HuH-7 (cell line): ENCODE measurements around the gene VPS8.
A peak's percentile ranks its signal among the peaks of the same experiment; 100 is the strongest.

Experiments used
- DNase-seq: peaks from one replicate; pipeline ENCODE4 v3.0.0; 2011; ENCODE audit warnings: low spot score

VPS8 gene, protein sequence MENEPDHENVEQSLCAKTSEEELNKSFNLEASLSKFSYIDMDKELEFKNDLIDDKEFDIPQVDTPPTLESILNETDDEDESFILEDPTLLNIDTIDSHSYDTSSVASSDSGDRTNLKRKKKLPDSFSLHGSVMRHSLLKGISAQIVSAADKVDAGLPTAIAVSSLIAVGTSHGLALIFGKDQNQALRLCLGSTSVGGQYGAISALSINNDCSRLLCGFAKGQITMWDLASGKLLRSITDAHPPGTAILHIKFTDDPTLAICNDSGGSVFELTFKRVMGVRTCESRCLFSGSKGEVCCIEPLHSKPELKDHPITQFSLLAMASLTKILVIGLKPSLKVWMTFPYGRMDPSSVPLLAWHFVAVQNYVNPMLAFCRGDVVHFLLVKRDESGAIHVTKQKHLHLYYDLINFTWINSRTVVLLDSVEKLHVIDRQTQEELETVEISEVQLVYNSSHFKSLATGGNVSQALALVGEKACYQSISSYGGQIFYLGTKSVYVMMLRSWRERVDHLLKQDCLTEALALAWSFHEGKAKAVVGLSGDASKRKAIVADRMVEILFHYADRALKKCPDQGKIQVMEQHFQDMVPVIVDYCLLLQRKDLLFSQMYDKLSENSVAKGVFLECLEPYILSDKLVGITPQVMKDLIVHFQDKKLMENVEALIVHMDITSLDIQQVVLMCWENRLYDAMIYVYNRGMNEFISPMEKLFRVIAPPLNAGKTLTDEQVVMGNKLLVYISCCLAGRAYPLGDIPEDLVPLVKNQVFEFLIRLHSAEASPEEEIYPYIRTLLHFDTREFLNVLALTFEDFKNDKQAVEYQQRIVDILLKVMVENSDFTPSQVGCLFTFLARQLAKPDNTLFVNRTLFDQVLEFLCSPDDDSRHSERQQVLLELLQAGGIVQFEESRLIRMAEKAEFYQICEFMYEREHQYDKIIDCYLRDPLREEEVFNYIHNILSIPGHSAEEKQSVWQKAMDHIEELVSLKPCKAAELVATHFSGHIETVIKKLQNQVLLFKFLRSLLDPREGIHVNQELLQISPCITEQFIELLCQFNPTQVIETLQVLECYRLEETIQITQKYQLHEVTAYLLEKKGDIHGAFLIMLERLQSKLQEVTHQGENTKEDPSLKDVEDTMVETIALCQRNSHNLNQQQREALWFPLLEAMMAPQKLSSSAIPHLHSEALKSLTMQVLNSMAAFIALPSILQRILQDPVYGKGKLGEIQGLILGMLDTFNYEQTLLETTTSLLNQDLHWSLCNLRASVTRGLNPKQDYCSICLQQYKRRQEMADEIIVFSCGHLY (N-terminal part only)

DNA sequence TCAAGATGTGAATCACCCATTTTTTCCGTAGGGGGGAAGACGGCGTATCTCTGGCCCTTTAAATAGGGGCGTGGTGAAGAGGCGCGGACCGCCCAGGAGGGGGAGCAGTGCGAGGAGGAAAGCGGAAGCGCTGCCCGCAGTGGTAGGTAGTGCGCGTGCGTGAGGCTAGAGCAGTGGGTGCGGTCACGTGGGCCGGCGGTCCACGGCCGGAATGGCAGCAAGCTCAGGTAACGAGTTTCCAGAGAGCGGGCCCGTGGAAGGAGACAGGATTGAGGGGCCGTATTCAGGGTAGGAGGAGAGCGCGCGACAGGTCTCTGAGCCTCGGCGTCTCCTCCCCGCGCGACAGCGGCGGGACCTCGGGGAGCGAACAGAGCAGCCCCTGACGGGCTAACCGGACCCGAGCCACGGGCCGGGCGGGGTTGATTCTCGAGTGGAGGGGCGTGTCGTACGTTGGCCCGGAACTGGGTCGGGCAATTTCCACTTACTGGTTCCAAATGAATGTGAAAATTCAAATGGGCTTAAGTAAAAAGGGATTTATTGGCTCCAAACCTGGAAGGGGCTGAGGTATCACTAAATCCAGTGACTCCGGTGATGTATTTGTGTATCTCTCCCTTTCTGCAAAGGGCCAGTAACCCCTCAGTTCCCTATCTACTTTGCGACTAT is at the start of gene VPS8:
TSS of gene VPS8 (plus strand) at position 168 of the 663 bp plus-strand sequence. CDS start 12,467 bp downstream, outside the sequence.
- peak; percentile 95 for DNase-seq

DNA sequence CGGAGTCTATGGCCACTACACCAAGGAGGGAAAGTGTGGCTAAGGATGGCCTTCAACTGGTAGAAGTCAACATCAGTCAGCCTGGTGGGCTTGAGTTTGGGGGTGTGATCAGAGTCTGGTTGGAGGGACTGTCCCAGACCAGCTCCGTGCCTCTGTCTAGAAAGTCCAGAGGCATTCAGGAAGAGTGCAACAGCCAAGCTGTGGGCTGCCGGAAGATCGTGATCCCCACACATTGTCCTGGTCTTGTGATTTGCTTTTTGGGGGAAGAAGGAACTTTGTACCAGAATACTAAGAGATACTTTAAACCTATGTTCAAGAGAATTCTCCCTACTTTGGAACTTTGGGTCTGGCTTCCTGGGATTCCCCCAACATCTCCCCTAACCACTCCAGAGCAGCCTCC is 47.8 kb upstream of the VPS8 start:
- no peak for DNase-seq

DNA sequence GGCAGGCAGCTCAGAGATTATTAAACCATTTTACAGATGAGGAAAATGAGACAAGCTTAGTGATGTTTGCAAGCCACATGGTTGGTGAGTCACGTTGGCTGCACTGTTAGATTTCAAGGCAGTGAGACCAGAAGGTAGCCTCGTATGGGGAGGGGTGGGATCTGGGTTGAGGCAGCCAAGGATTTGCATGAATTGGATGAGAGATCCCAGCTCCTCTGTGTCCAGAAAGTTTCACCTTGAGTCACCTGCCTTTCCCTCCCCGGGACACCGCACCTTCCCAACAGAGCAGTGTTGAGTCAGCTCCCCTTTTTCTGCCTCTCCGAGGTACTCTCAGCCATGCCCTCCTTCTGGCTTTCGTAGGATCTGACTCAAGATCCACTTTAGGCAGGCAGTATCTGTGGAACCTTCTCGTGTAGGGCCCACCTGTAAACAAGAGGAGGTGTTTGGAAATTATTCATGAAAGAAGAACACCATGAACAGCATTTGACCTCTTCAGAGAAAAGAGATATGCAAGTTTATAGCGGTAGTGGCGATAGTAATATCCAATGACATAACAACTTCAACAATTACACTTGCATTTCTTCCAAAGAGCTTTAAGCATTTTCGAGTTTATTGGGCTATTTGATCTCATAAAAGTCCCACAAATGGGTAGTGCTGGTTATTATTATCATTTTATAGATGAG is 46.8 kb upstream of the VPS8 start:
- no peak for DNase-seq

DNA sequence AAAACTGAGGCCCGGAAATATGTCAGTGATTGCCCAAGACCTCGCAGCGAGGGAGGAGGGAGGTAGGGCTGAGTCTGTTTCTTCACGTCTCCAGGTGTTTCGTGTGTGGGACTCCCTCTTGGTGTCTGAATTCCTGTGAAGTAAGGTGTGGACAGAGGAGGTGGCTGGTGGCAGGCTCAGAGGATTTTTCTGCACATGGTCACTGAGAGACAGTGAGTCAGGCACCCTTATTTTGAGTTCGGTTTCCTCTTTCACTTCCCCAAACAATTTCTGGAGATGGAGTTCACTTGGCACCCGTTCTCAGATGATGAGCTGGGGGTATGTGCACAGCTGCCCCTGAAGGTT is 46.3 kb upstream of the VPS8 start:
- no peak for DNase-seq

DNA sequence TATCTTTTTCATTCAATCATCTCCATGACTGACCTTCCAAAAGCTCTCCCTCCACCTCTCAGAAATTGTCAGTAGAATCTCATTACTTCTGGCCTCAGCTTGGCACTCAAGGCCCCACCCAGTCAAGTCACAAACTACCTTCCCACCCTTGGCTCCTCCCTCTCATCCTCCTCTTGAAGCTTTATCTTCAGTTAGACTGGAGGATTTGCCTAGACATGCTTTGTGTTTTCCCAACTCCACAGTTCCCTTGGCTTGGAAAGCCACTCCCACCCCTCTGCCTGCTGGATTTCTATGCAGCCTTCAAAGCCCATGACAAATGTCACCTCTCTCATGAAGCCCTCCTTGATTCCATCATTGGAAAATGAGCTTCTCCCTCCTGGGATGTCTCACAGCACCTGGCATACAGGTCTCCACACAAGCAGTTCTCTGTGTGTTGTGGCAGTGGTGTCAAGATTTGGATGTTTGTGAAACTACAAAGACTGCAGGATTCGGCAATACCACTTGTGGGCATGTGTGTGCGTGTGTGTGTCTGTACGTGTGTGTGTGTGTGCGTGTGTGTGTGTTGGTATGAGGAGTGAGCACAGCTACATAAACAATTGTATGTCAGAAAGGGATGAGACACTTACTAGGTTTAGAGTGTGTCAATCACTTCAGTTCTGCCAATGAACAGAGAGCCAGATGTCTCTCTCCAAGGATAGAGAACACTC is 45.3 kb upstream of the VPS8 start:
- DNase-seq = no peak

DNA sequence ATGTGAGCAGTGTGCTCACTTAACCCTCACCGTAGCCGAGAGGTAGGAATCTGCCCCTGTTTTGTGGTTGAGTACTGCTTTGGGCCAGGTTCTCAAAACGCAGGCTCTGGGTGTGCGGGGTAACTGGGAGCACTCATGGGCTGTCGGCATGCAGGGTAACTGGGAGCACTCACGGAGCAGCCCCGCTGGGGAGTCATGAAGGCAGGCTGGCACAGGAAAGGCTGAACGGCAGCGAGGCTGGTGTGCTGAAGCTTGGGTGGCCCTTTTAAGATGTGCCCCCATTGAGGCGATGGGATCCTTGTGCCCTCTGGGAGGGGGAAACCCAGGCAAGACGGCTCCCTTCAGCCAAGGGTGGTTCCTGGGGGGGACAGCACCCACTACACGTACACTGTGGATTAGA is 44.6 kb upstream of the VPS8 start:
- no peak for DNase-seq

DNA sequence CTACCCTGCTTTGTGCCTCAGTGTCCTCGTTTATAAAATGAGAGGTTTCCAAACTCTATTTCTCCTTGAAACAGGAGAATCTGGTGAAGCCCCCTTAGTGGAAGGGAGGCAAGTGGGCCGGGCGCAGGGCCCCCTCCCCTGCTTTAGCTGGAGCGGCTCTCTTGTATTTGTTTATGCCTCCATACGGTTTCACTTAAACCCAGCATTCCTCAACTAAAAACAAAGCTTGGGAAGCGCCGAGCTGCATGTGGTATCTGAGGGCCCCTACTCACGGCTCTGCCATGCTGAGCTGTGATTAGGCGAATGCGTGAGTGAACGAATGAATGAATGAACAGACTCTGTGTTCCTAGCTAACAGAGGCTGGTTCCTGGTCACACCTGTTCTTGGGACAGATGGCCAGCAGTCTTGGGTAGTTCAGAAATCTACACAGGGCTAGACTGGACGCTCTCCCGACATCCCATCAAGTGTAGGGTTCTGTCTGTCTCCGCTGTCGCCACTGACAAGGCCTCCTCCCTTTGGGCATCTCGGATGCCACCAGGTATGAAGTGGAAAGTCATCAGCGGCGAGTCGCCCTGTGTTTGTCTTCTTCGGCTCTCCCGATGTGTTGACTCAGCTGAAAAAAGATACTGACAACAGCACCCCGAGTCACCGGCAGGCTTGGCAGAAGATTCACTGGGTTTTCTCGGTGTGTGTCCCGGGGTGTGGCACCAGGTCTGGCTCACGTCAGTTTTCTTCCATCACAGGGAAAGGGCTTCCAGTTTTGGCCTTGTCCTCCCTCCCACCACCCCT is 42.4 kb upstream of the VPS8 start:
- DNase-seq = no peak

DNA sequence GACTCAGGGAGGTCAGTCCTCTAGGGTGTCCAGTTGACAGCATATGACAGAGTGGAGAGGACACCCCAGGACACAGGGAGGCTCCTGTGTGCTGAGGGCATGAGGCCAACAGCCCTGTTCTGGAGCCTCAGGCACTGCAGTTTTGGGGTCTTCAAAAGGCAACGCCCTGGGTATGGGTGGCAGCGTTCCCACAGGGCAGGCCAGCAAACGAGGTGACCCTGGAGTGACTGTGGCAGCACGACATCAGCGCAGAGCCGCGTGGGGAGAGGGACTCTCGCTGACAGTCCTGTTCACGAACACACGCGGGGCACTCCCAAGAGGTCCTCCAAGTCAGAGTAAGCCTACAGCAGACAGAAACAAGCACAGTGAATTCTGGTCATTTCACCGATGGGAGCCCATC is 41.4 kb upstream of the VPS8 start:
- no peak for DNase-seq

DNA sequence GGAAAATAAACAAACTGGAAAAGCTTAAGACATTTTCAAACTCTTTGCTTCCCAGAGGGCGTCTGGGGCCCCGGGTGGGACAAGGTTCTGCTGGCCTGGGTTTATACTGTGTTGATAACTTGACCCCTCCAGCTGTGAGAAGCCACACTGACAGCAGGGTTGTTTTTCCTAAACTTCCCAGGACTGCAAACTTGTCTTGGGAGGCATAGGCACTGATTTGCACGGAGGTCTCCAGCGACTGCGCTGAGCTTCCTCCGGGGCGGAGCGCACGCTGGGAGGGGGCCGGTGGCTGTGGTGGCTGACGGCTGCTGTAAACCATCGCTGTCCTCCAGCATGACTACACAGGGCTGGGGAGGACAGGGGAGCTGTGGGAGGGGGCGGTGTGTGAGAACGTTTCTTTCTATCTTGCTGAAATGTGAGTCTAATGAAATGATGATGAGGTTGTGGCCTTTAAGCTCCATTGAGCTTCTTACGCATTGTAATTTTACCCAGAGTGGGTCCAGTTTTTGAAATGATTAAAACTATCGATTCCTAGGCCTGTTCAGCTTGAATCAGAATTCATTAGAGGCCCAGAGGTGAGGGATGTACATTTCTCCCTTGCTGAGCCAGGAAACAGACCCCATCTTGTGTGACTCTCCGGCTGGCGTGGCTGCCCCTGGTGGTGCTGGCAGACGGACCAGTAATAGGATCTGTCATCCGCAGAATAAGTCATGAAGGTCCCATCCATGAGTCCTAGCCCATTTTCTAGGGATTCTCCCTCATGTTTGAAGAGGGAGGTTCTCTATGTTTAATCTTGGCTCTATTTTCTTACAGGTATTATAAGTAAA is 40.5 kb upstream of the VPS8 start:
- no peak for DNase-seq

DNA sequence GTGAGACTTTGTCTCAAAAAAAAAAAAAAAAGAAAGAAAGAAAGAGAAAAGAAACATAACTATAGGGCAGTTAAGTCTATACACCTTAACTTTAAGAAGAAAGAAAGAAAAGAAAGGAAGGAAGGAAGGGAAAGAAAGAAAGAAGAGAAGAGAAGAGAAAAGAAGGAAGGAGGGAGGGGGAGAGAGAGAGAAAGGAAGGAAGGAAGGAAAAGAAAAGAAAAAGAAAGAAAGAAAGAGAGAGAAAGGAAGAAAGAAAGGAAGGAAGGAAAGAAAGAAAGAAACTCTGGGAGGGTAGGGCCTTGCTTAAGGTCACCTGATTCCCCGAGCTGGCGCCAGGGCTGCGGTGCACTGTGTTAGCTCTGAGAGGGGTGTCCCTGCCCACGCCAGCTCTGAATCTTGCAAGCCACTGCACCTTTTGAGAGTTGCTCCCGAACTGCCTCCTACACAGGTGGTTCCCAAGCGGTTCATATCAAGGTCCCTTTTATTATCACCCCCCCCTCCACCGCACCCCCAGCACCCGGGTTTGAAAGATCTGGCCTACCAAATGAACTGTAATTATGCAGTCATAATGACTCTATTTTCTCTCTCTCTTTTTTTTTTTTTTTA is 39.2 kb upstream of the VPS8 start:
- no peak for DNase-seq

DNA sequence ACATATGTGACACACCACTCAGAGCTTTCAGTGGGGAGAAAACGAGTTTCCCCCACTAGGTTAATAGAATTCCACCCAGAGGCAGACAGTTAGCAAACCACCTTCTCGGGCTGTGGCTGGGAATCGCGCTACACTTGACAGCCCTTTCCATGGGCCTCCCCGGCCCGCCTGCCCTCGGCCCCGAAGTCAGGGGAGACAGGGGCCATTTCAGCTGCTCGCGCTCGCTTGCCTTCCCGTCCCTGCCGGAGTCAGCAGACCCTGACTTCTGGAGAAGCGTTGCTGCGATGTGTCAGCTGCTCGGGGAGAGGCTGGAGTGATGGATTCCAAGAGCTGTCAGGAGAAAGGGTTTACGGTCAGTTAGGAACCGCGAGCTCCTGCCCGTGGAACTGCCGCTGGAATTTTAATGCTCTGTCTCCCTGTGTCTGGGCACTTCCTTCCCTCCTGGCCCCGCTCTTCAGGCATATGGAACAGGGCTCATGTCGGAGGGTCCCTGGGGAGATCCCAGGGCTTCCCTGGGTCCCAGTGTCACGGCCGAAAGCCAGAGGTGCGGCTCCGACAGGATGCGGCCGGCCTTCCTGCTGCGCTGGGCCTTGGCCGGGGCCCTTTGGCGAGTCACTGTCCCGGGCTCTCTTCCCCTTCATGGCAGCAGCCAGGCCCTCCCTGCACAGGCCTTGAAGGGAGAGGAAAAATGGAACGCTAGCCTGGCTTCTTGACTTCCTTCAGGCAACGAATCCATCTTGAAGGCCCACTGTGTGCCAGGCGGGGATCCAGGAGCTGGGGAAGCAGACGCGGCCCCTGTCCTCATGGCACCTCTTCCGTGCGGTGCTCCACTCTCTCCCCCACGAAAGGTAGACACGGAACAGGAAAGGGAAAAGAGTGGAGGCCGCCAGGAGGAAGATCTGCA is 38.4 kb upstream of the VPS8 start:
- DNase-seq = no peak

DNA sequence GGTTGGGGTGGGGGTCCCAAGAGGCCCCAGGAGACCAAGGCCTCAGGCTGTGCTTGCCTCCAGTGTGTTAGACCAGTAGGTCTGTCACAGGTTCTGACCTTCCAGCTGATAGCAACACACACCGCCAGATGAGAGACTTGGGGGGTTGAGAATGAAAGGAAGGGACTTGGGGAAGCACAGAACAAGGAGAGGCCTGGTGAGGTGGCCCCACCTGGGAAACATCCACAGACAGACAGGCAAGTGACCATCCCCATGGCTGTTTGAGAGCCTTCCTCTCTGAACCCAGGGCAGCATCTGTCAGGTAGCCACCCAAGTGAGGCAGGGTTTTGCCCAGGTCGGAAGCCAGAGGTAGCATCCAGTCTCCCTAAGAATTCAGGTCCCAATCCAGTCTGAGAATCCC is 35.0 kb upstream of the VPS8 start:
- DNase-seq = no peak

DNA sequence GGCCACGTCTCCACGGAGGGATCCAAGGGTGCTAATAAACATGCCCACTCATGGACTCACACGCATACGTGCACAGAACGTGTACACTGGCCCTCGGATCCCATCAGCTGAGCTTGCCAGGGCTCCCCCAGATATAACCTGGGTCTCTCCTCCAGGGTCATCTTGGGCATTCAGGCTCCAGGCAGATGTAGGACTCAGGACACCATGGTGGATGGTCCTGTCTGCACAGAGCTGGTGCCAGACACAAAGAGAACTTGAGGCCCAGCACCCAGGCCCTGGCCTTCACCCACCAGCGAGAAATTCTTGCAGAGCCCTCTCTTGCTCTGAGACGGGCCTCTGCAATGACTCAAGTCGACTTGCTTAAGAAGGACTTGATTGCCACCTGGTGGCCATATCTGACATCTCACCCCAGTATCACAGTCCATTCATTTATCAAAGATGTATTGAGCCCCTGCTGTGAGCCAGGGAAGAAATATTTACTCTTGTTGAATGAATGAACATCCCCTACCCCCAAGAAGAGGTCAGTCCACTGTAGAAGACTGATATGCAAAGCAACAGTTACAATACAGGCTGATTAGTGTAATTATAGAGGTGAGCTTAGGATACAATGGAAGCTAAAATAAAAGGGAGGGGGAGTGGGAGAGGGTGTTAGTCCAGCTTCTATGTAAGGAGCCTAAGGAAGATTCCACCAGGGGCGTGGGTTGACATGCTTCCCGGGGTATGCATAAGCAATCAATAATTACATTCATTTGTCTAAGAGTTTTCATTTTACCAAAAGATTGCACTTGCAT is 34.2 kb upstream of the VPS8 start:
- peak; percentile 93 for DNase-seq

DNA sequence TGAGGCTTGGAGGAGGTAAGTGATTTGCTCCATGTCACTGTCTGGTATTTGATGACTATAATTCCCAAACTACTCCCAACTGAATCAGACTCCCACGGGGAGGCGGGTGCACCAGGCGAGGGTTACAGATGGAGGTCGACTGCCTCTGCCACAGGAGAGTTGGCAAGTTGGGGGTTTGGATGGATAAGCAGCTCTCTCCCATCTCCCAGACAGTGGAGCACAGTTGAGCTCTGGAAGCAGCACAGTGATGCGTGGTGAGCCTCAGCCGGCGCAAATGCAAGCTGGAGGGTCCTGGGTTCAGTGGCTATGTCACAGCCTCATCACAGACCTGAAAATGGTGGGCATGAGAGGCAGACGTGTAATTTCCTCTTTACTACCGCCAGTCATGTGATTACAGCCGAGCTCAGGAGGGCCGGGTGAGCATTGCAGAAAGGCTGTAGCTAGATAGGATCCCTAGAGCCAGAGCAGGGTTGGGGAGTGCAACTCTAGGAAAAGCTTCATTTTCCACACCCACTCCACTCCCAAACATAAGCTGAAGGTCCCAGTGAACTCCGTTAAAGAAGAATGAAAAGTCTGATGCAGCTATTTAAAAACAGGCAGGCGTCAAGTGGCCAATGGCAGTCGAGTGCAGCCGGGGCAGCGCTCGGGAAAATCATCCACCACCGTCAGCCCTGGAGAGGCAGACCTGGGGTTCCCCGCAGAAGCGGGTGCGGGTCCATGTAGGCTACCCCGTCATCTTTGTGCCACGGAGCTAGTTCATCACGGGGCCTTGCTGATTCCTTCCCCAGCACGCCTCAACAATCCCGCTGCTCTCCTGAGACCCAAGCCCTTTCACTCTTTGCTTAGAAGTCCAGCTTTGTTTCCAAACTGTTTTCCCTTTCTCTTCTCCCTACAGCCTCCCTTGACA is 33.3 kb upstream of the VPS8 start:
- DNase-seq = no peak

DNA sequence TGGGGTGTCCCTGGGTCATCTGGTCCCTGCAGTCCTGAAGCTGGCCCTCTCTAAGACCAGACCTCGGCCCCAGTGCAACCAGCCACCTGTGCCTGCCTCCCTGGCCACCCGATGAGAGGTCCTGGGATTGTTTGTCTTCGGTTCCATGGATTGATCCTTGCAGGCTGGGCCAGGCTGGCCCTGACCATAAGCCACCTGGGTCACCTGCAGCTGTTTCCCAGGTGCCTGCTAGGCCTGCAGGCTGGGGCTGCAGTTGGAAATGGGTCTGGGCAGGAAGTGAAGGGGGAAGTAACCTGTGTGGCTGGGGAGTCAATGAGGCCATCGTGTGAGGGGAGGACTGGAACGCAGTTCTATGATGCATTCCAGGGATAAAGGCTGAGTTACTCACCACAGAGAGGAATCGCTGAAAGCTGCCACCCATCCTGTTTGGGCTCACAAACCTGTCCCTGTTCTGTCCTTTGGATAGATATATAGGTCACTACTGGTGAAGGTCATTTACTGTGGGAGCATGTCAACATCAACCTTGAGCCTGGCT is 30.9 kb upstream of the VPS8 start:
- no peak for DNase-seq
